H1 (cell line): ENCODE data around the gene ODAPH. TPM values are rescaled to one million over a fixed set of nuclear protein-coding genes. Genes with fewer than 3 reads are reported as not detected.

ENCODE experiments used
- CTCF ChIA-PET: fragments of 300-600 bp; sonication (Branson Sonifier 250); formaldehyde crosslinking; loops from one replicate; lab custom pipeline; 2021; ENCODE audit not compliant: partially characterized antibody; lab: Charles Lee
- POLR2A ChIA-PET: fragments of 300-600 bp; sonication (Branson Sonifier 250); formaldehyde crosslinking; loops from one replicate; lab custom pipeline; 2021; ENCODE audit warnings: inconsistent platforms; ENCODE audit not compliant: partially characterized antibody; lab: Charles Lee
- DNase-seq, 2 experiments: peaks; one replicate each; pipeline versions ENCODE4 v3.0.0 to v3.0.0-alpha.2; 2010 to 2022; ENCODE audit warnings: low spot score in 2 of 2, low read depth in 1 of 2, mixed read lengths in 1 of 2
- FAIRE-seq: peaks from 2 replicates; lab custom pipeline; 2011; peaks lifted over from hg19 to GRCh38; lab: Jason Lieb, UNC
- H2AFZ ChIP-seq: 2 replicates; pipeline ENCODE4 v1.8.1; 2012; ENCODE audit warnings: low read length, inconsistent platforms
- H2AK5ac ChIP-seq: 2 replicates; pipeline ENCODE4 v1.6.1; 2013; ENCODE audit warnings: low read depth, low read length
- H2BK120ac ChIP-seq: replicated peaks from 2 replicates; pipeline ENCODE3; 2013; ENCODE audit warnings: low read depth, low read length, inconsistent platforms
- H2BK12ac ChIP-seq: 2 replicates; pipeline ENCODE4 v1.6.1; 2013; ENCODE audit warnings: low read depth, low read length
- H2BK15ac ChIP-seq: 2 replicates; pipeline ENCODE4 v1.6.1; 2013; ENCODE audit warnings: low read length
- H2BK20ac ChIP-seq: 2 replicates; pipeline ENCODE4 v1.6.1; 2013; ENCODE audit warnings: low read length
- H2BK5ac ChIP-seq: 2 replicates; pipeline ENCODE4 v1.6.1; 2013; ENCODE audit warnings: low read depth, low read length
- H3K14ac ChIP-seq: 2 replicates; pipeline ENCODE4 v1.6.1; 2013; ENCODE audit warnings: inconsistent platforms; ENCODE audit not compliant: insufficient read length
- H3K18ac ChIP-seq: 2 replicates; pipeline ENCODE4 v1.6.1; 2013; ENCODE audit warnings: low read length; ENCODE audit errors: extremely low read depth
- H3K23ac ChIP-seq: 2 replicates; pipeline ENCODE4 v1.6.1; 2013; ENCODE audit warnings: inconsistent platforms; ENCODE audit not compliant: insufficient read length
- H3K23me2 ChIP-seq: 2 replicates; pipeline ENCODE4 v1.6.1; 2013; ENCODE audit warnings: low read depth, low read length
- H3K27ac ChIP-seq: 2 replicates; pipeline ENCODE4 v1.6.1; 2011; ENCODE audit warnings: low read depth, low read length, inconsistent platforms
- H3K27me3 ChIP-seq, 4 experiments: replicated peaks in 1 of 4; 1 replicate in 1 of 4; 2 replicates in 3 of 4; pipeline versions ENCODE4 v1.6.1 to v1.8.1; 2011 to 2013; ENCODE audit warnings: low read length in 3 of 4, mild to moderate bottlenecking in 3 of 4, inconsistent platforms in 2 of 4, mixed read lengths in 2 of 4, moderate library complexity in 1 of 4; ENCODE audit not compliant: control insufficient read depth in 3 of 4, insufficient read depth in 3 of 4; ENCODE audit errors: extremely low read depth in 1 of 4
- H3K36me3 ChIP-seq, 4 experiments: 2 replicates each; pipeline versions ENCODE4 v1.6.1 to v1.8.1; 2011 to 2013; ENCODE audit warnings: mild to moderate bottlenecking in 4 of 4, low read length in 3 of 4, moderate library complexity in 2 of 4, control low read depth in 1 of 4, inconsistent platforms in 1 of 4; ENCODE audit not compliant: insufficient read depth in 4 of 4, control insufficient read depth in 2 of 4
- H3K4ac ChIP-seq: replicated peaks from 2 replicates; pipeline ENCODE3; 2013; ENCODE audit warnings: low read length, low read depth, mixed read lengths, inconsistent platforms; ENCODE audit not compliant: insufficient read length
- H3K4me1 ChIP-seq, 4 experiments: replicated peaks in 1 of 4; 1 replicate in 1 of 4; 2 replicates in 3 of 4; pipeline versions ENCODE4 v1.6.1 to v1.8.1; 2011 to 2013; ENCODE audit warnings: low read length in 3 of 4, inconsistent platforms in 2 of 4, mixed read lengths in 1 of 4; ENCODE audit not compliant: insufficient read depth in 4 of 4, control insufficient read depth in 3 of 4
- H3K4me2 ChIP-seq, 2 experiments: 2 replicates each; pipeline versions ENCODE4 v1.6.1 to v1.8.1; 2011 to 2013; ENCODE audit warnings: low read depth in 2 of 2, low read length in 2 of 2, control low read depth in 1 of 2, inconsistent platforms in 1 of 2, mild to moderate bottlenecking in 1 of 2; ENCODE audit not compliant: insufficient read depth in 1 of 2
- H3K4me3 ChIP-seq, 4 experiments: fragments of 200-600, 300-600 bp in 1 of 4; sonication (generic), shearing (Covaris generic), sonication (Bioruptor Twin) in 1 of 4; 2 replicates each; pipeline versions ENCODE4 v1.5.1 to v1.8.1; 2011 to 2016; ENCODE audit warnings: low read length in 4 of 4, low read depth in 3 of 4, control low read depth in 2 of 4, inconsistent platforms in 2 of 4, mild to moderate bottlenecking in 2 of 4, mixed read lengths in 1 of 4, moderate library complexity in 1 of 4; ENCODE audit not compliant: insufficient read depth in 2 of 4; ENCODE audit errors: extremely low read depth in 1 of 4
- H3K56ac ChIP-seq: replicated peaks from 2 replicates; pipeline ENCODE3; 2013; ENCODE audit warnings: low read depth, mild to moderate bottlenecking, mixed read lengths, low read length, inconsistent platforms; ENCODE audit not compliant: insufficient read length
- H3K79me1 ChIP-seq: 2 replicates; pipeline ENCODE4 v1.6.1; 2013; ENCODE audit warnings: low read depth, low read length, control low read depth
- H3K79me2 ChIP-seq, 2 experiments: 2 replicates each; pipeline versions ENCODE4 v1.6.1 to v1.8.1; 2012 to 2013; ENCODE audit warnings: low read length in 2 of 2, mild to moderate bottlenecking in 2 of 2, inconsistent platforms in 1 of 2; ENCODE audit not compliant: insufficient read depth in 2 of 2, control insufficient read depth in 1 of 2
- H3K9ac ChIP-seq, 4 experiments: replicated peaks in 1 of 4; 1 replicate in 1 of 4; 2 replicates in 3 of 4; pipeline versions ENCODE4 v1.6.1 to v1.8.1; 2011 to 2013; ENCODE audit warnings: low read depth in 3 of 4, low read length in 3 of 4, control low read depth in 2 of 4, mild to moderate bottlenecking in 2 of 4, moderate library complexity in 2 of 4, inconsistent platforms in 1 of 4; ENCODE audit errors: extremely low read depth in 1 of 4
- H3K9me3 ChIP-seq, 2 experiments: 2 replicates each; pipeline versions ENCODE4 v1.6.1 to v1.8.1; 2012 to 2013; ENCODE audit warnings: mild to moderate bottlenecking in 2 of 2, moderate library complexity in 2 of 2, control low read depth in 1 of 2, inconsistent platforms in 1 of 2, low read depth in 1 of 2, low read length in 1 of 2, mixed read lengths in 1 of 2; ENCODE audit not compliant: insufficient read depth in 2 of 2
- H4K20me1 ChIP-seq, 2 experiments: replicated peaks in 1 of 2; 2 replicates each; pipeline versions ENCODE3 to v1.8.1; 2011 to 2013; ENCODE audit warnings: inconsistent platforms in 2 of 2, low read length in 2 of 2, mild to moderate bottlenecking in 1 of 2; ENCODE audit not compliant: insufficient read depth in 2 of 2, control insufficient read depth in 1 of 2
- H4K5ac ChIP-seq: 2 replicates; pipeline ENCODE4 v1.6.1; 2013; ENCODE audit warnings: low read length, low read depth, mixed read lengths, inconsistent platforms; ENCODE audit not compliant: insufficient read length
- H4K8ac ChIP-seq: 2 replicates; pipeline ENCODE4 v1.8.0; 2013; ENCODE audit warnings: mild to moderate bottlenecking, moderate library complexity, low read length, inconsistent platforms; ENCODE audit not compliant: insufficient read depth; ENCODE audit errors: extremely low read depth
- H4K91ac ChIP-seq: replicated peaks from 2 replicates; pipeline ENCODE3; 2013; ENCODE audit warnings: low read length, mixed read lengths, inconsistent platforms; ENCODE audit not compliant: insufficient read length
- CHD1 ChIP-seq: IDR thresholded peaks from 2 replicates; pipeline ENCODE4 v1.6.1; 2012; ENCODE audit warnings: low read depth, low read length, improper control_type of control experiment
- JUND ChIP-seq: IDR thresholded peaks from 2 replicates; pipeline ENCODE4 v1.6.1; 2011; ENCODE audit warnings: mild to moderate bottlenecking, improper control_type of control experiment, low read length
- KDM1A ChIP-seq: fragments of 200-600, 300-600 bp; sonication (generic); IDR thresholded peaks from 2 replicates; pipeline ENCODE4 v1.7.1; 2016; ENCODE audit warnings: mild to moderate bottlenecking, low read length, borderline replicate concordance
- POU5F1 ChIP-seq: IDR thresholded peaks from 2 replicates; pipeline ENCODE4 v1.6.1; 2011; ENCODE audit warnings: low read depth, mild to moderate bottlenecking, low read length, moderate library complexity
- RAD21 ChIP-seq, 2 experiments: IDR thresholded peaks in 1 of 2; conservative IDR thresholded peaks in 1 of 2; 2 replicates each; pipeline ENCODE4 v1.6.1; 2011; ENCODE audit warnings: low read depth in 2 of 2, low read length in 2 of 2, improper control_type of control experiment in 1 of 2, inconsistent platforms in 1 of 2, mild to moderate bottlenecking in 1 of 2, moderate library complexity in 1 of 2
- RNF2 ChIP-seq: fragments of 200-900, 300-1000 bp; sonication (generic); IDR thresholded peaks from 2 replicates; pipeline ENCODE4 v1.7.1; 2016; ENCODE audit warnings: borderline replicate concordance, low read depth, mild to moderate bottlenecking, antibody characterized with exemption, low read length; ENCODE audit not compliant: poor library complexity, severe bottlenecking; ENCODE audit errors: missing control alignments
- WGBS, 2 experiments: shearing (Covaris generic) in 1 of 2; methylation state at CpG; one replicate each; pipeline versions ENCODE4 v1.1.6 to v1.1.7; 2013 to 2015; ENCODE audit warnings: low lambda C conversion rate in 2 of 2, mixed read lengths in 2 of 2, inconsistent platforms in 1 of 2, low coverage in 1 of 2, missing lambda C conversion rate in 1 of 2; ENCODE audit not compliant: insufficient replicate concordance in 2 of 2, insufficient coverage in 1 of 2, insufficient read length in 1 of 2; ENCODE audit errors: extremely low coverage in 1 of 2, missing lambda C conversion rate in 1 of 2; 5-methylcytosine and 5-hydroxymethylcytosine counted together
- polyA plus RNA-seq, 7 experiments: library from polyadenylated mRNA; depleted of rRNA in 3 of 7; stranded (reverse) in 5 of 7; unstranded in 2 of 7; fragments of >200 nt in 5 of 7; fragments of 200-250 nt in 2 of 7; gene quantifications; 1 replicate in 5 of 7; 2 replicates in 1 of 7; 4 replicates in 1 of 7; pipeline versions ENCODE4 v1.2.1 to v1.2.3, GENCODE V29; 2011 to 2013; ENCODE audit warnings: missing spikeins in 2 of 7, mixed read lengths in 2 of 7
- total RNA-seq: library from RNA; stranded (reverse); fragmentation: NEBNext Ultra II Directional; extraction: Animal tissue kit (Norgen Biotek cat#: 25700); gene quantifications from 2 replicates; pipeline ENCODE4 v1.2.1, GENCODE V29; 2021
- TF ChIP-seq, protein P1 (sequence below): IDR thresholded peaks from 2 replicates; pipeline ENCODE4 v1.6.1; 2012; ENCODE audit warnings: inconsistent platforms

ODAPH gene
- total and polyA plus RNA-seq, 2 of the 8 experiments (the other 6 are each of a cell fraction or from before 2014, with no cell fraction given) = not detected

DNA sequence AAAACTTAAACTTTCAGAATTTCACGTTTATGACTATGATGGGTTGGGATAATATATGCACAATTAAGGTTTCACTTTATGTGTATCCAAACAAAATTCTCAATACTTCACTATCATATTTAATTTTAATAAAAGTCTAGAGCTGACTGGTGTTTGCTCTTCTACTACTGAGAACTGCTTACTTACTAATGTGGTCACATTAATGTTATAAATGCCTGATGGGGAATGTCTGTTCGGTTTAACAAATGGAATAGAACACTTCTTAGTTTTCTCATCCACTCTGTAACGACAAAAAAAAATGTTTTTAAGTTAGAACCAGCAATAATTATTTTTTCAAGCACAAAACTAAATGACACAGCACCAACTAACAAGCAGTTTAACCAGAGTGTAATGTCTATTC is 40.2 kb downstream of the ODAPH start:
- Histone ChIP-seq H3K27ac (no peak overlapping the region), H3K9ac (no peak overlapping the region)
- CTCF ChIA-PET = interaction anchor here (1.4 kb wide), 1 partner anchor 40 kb away, joined by 3 read pairs; the partner anchor contains the start of gene ODAPH

More for the DNA sequence above, 40.2 kb downstream of the ODAPH start:
- Histone ChIP-seq H4K8ac (no peak overlapping the region), H2BK5ac (no peak overlapping the region), H3K79me2 (no peaks in the 10 kb centered on the region), H2AK5ac (no peak overlapping the region), H3K4me1 (no peaks in the 10 kb centered on the region), H3K4ac (no peak overlapping the region), H3K14ac (no peak overlapping the region), H3K36me3 (no peaks in the 10 kb centered on the region), H2BK12ac (no peak overlapping the region), H3K9me3 (no peaks in the 10 kb centered on the region), H3K23ac (no peak overlapping the region), H2BK20ac (no peak overlapping the region), H3K23me2 (no peaks in the 10 kb centered on the region), H4K5ac (no peak overlapping the region), H3K4me2 (no peak overlapping the region), H4K91ac (no peak overlapping the region), H4K20me1 (no peaks in the 10 kb centered on the region), H3K4me3 (no peak overlapping the region), H2BK15ac (no peak overlapping the region), H2AFZ (no peak overlapping the region), H3K18ac (no peak overlapping the region), H3K79me1 (no peaks in the 10 kb centered on the region), H2BK120ac (no peak overlapping the region), H3K27me3 (no peaks in the 10 kb centered on the region), H3K56ac (no peak overlapping the region)
- DNase-seq (no peak), FAIRE-seq (no peak)
- POLR2A ChIA-PET = interaction anchor here (1.0 kb wide), 1 partner anchor 78 kb away, joined by 3 read pairs; the partner anchor contains the start of gene G3BP2
- WGBS, 2 experiments = 84% methylated on average over 3 of the region's 3 CpGs; no CpG with 5 or more reads in 1 of the 2 experiments
- TF ChIP-seq CHD1 (no peak), POU5F1 (no peak), RNF2 (no peak), KDM1A (no peak), RAD21 (IDR thresholded peaks at IDR 0.05 in 1 of 2, conservative IDR thresholded peaks at IDR 0.05 in 1 of 2; ENCODE audit: low read depth in 2 of 2, low read length in 2 of 2) (no peak), JUND (no peak)
- TF ChIP-seq, protein P1, sequence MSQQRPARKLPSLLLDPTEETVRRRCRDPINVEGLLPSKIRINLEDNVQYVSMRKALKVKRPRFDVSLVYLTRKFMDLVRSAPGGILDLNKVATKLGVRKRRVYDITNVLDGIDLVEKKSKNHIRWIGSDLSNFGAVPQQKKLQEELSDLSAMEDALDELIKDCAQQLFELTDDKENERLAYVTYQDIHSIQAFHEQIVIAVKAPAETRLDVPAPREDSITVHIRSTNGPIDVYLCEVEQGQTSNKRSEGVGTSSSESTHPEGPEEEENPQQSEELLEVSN = no peak
